ENCODE results near the gene FAM174C.

Gene FAM174C

GRCh38 chr19:1307320-1307719, 32.0 kb downstream of the FAM174C start:
- DNase-seq: no peak
- Histone ChIP-seq H3K4me1 (ENCODE audit: control insufficient read depth, insufficient read depth, low read length, poor library complexity, severe bottlenecking) (no peaks in the 10 kb centered on the region), H3K27ac (ENCODE audit: insufficient read depth, low read length, poor library complexity, severe bottlenecking) (no peak overlapping the region), H3K27me3 (replicated peaks; ENCODE audit: control insufficient read depth, insufficient read depth, low read length, poor library complexity, severe bottlenecking) (no peaks in the 10 kb centered on the region), H3K9me3 (ENCODE audit: control insufficient read depth, low read length) (no peaks in the 10 kb centered on the region), H3K36me3 (ENCODE audit: control insufficient read depth, insufficient read depth, low read length) (no peaks in the 10 kb centered on the region), H3K4me3 (ENCODE audit: insufficient read depth, low read depth, low read length, poor library complexity, severe bottlenecking) (no peak overlapping the region)

- H3K36me3 ChIP-seq (ENCODE audit: control insufficient read depth, insufficient read depth, low read length): no peaks in the 10 kb centered on the region
- H3K27ac ChIP-seq (ENCODE audit: insufficient read depth, low read length, poor library complexity, severe bottlenecking): no peak overlapping the region
- no peaks in the 10 kb centered on the region for H3K4me1 ChIP-seq (ENCODE audit: control insufficient read depth, insufficient read depth, low read length, poor library complexity, severe bottlenecking)
- no peak overlapping the region for H3K4me3 ChIP-seq (ENCODE audit: insufficient read depth, low read depth, low read length, poor library complexity, severe bottlenecking)
- no peaks in the 10 kb centered on the region for H3K9me3 ChIP-seq (ENCODE audit: control insufficient read depth, low read length)
- no peaks in the 10 kb centered on the region for H3K27me3 ChIP-seq (replicated peaks; ENCODE audit: control insufficient read depth, insufficient read depth, low read length, poor library complexity, severe bottlenecking)
- no peak for DNase-seq
Observed at GRCh38 chr19:1307755-1308303, 32.5 kb downstream of the FAM174C start.

GRCh38 chr19:1308718-1309117, 33.4 kb downstream of the FAM174C start:
- no peaks in the 10 kb centered on the region for H3K27me3 ChIP-seq (replicated peaks; ENCODE audit: control insufficient read depth, insufficient read depth, low read length, poor library complexity, severe bottlenecking)
- no peak overlapping the region for H3K27ac ChIP-seq (ENCODE audit: insufficient read depth, low read length, poor library complexity, severe bottlenecking)
- H3K36me3 ChIP-seq (ENCODE audit: control insufficient read depth, insufficient read depth, low read length): no peaks in the 10 kb centered on the region
- no peak overlapping the region for H3K4me3 ChIP-seq (ENCODE audit: insufficient read depth, low read depth, low read length, poor library complexity, severe bottlenecking)
- no peaks in the 10 kb centered on the region for H3K4me1 ChIP-seq (ENCODE audit: control insufficient read depth, insufficient read depth, low read length, poor library complexity, severe bottlenecking)
- H3K9me3 ChIP-seq (ENCODE audit: control insufficient read depth, low read length): no peaks in the 10 kb centered on the region
- no peak for DNase-seq

- no peaks in the 10 kb centered on the region for H3K36me3 ChIP-seq (ENCODE audit: control insufficient read depth, insufficient read depth, low read length)
- no peak for DNase-seq
- H3K27me3 ChIP-seq (replicated peaks; ENCODE audit: control insufficient read depth, insufficient read depth, low read length, poor library complexity, severe bottlenecking): no peaks in the 10 kb centered on the region
- H3K4me1 ChIP-seq (ENCODE audit: control insufficient read depth, insufficient read depth, low read length, poor library complexity, severe bottlenecking): no peaks in the 10 kb centered on the region
- no peak overlapping the region for H3K27ac ChIP-seq (ENCODE audit: insufficient read depth, low read length, poor library complexity, severe bottlenecking)
- no peak overlapping the region for H3K4me3 ChIP-seq (ENCODE audit: insufficient read depth, low read depth, low read length, poor library complexity, severe bottlenecking)
- no peaks in the 10 kb centered on the region for H3K9me3 ChIP-seq (ENCODE audit: control insufficient read depth, low read length)
Observed at GRCh38 chr19:1309977-1310852, 34.9 kb downstream of the FAM174C start.

- no peaks in the 10 kb centered on the region for H3K36me3 ChIP-seq (ENCODE audit: control insufficient read depth, insufficient read depth, low read length)
- no peak overlapping the region for H3K4me3 ChIP-seq (ENCODE audit: insufficient read depth, low read depth, low read length, poor library complexity, severe bottlenecking)
- no peak overlapping the region for H3K27ac ChIP-seq (ENCODE audit: insufficient read depth, low read length, poor library complexity, severe bottlenecking)
- H3K9me3 ChIP-seq (ENCODE audit: control insufficient read depth, low read length): no peaks in the 10 kb centered on the region
- peaks cover 2% of the 10 kb centered on the region for H3K4me1 ChIP-seq (ENCODE audit: control insufficient read depth, insufficient read depth, low read length, poor library complexity, severe bottlenecking)
- DNase-seq: no peak
- peaks cover under 1% of the 10 kb centered on the region for H3K27me3 ChIP-seq (replicated peaks; ENCODE audit: control insufficient read depth, insufficient read depth, low read length, poor library complexity, severe bottlenecking)
Observed at GRCh38 chr19:1310853-1311180, 35.5 kb downstream of the FAM174C start.

GRCh38 chr19:1311543-1312091, 36.3 kb downstream of the FAM174C start:
- H3K36me3 ChIP-seq (ENCODE audit: control insufficient read depth, insufficient read depth, low read length): no peaks in the 10 kb centered on the region
- no peak for DNase-seq
- peaks cover 8% of the 10 kb centered on the region for H3K27me3 ChIP-seq (replicated peaks; ENCODE audit: control insufficient read depth, insufficient read depth, low read length, poor library complexity, severe bottlenecking)
- no peak overlapping the region for H3K4me3 ChIP-seq (ENCODE audit: insufficient read depth, low read depth, low read length, poor library complexity, severe bottlenecking)
- H3K9me3 ChIP-seq (ENCODE audit: control insufficient read depth, low read length): no peaks in the 10 kb centered on the region
- H3K27ac ChIP-seq (ENCODE audit: insufficient read depth, low read length, poor library complexity, severe bottlenecking): no peak overlapping the region
- peaks cover 6% of the 10 kb centered on the region for H3K4me1 ChIP-seq (ENCODE audit: control insufficient read depth, insufficient read depth, low read length, poor library complexity, severe bottlenecking)

- H3K27ac ChIP-seq (ENCODE audit: insufficient read depth, low read length, poor library complexity, severe bottlenecking): no peak overlapping the region
- no peaks in the 10 kb centered on the region for H3K9me3 ChIP-seq (ENCODE audit: control insufficient read depth, low read length)
- peaks cover 6% of the 10 kb centered on the region for H3K4me1 ChIP-seq (ENCODE audit: control insufficient read depth, insufficient read depth, low read length, poor library complexity, severe bottlenecking)
- H3K27me3 ChIP-seq (replicated peaks; ENCODE audit: control insufficient read depth, insufficient read depth, low read length, poor library complexity, severe bottlenecking): peaks cover 16% of the 10 kb centered on the region
- DNase-seq: no peak
- no peaks in the 10 kb centered on the region for H3K36me3 ChIP-seq (ENCODE audit: control insufficient read depth, insufficient read depth, low read length)
- no peak overlapping the region for H3K4me3 ChIP-seq (ENCODE audit: insufficient read depth, low read depth, low read length, poor library complexity, severe bottlenecking)
Observed at GRCh38 chr19:1312767-1313694, 37.7 kb downstream of the FAM174C start.

GRCh38 chr19:1313695-1314613, 38.6 kb downstream of the FAM174C start:
- H3K4me3 ChIP-seq (ENCODE audit: insufficient read depth, low read depth, low read length, poor library complexity, severe bottlenecking): no peak overlapping the region
- no peak overlapping the region for H3K27ac ChIP-seq (ENCODE audit: insufficient read depth, low read length, poor library complexity, severe bottlenecking)
- no peaks in the 10 kb centered on the region for H3K9me3 ChIP-seq (ENCODE audit: control insufficient read depth, low read length)
- DNase-seq: no peak
- no peaks in the 10 kb centered on the region for H3K36me3 ChIP-seq (ENCODE audit: control insufficient read depth, insufficient read depth, low read length)
- H3K4me1 ChIP-seq (ENCODE audit: control insufficient read depth, insufficient read depth, low read length, poor library complexity, severe bottlenecking): peaks cover 6% of the 10 kb centered on the region
- H3K27me3 ChIP-seq (replicated peaks; ENCODE audit: control insufficient read depth, insufficient read depth, low read length, poor library complexity, severe bottlenecking): peaks cover 16% of the 10 kb centered on the region

- no peak for DNase-seq
- Histone ChIP-seq H3K36me3 (ENCODE audit: control insufficient read depth, insufficient read depth, low read length) (no peaks in the 10 kb centered on the region), H3K4me3 (ENCODE audit: insufficient read depth, low read depth, low read length, poor library complexity, severe bottlenecking) (no peak overlapping the region), H3K9me3 (ENCODE audit: control insufficient read depth, low read length) (no peaks in the 10 kb centered on the region), H3K4me1 (ENCODE audit: control insufficient read depth, insufficient read depth, low read length, poor library complexity, severe bottlenecking) (peaks cover 6% of the 10 kb centered on the region), H3K27ac (ENCODE audit: insufficient read depth, low read length, poor library complexity, severe bottlenecking) (no peak overlapping the region), H3K27me3 (replicated peaks; ENCODE audit: control insufficient read depth, insufficient read depth, low read length, poor library complexity, severe bottlenecking) (peaks cover 16% of the 10 kb centered on the region)
Observed at GRCh38 chr19:1315470-1316166, 40.3 kb downstream of the FAM174C start.

Data from effector memory CD4-positive, alpha-beta T cell (primary cell).